ENCODE measurements around the gene EHD1.
"Not testable (repeated sequence)": the region's sequence is repeated elsewhere in the genome, so short reads cannot be mapped to it uniquely, and the experiment has no call there.

Gene EHD1

DNA sequence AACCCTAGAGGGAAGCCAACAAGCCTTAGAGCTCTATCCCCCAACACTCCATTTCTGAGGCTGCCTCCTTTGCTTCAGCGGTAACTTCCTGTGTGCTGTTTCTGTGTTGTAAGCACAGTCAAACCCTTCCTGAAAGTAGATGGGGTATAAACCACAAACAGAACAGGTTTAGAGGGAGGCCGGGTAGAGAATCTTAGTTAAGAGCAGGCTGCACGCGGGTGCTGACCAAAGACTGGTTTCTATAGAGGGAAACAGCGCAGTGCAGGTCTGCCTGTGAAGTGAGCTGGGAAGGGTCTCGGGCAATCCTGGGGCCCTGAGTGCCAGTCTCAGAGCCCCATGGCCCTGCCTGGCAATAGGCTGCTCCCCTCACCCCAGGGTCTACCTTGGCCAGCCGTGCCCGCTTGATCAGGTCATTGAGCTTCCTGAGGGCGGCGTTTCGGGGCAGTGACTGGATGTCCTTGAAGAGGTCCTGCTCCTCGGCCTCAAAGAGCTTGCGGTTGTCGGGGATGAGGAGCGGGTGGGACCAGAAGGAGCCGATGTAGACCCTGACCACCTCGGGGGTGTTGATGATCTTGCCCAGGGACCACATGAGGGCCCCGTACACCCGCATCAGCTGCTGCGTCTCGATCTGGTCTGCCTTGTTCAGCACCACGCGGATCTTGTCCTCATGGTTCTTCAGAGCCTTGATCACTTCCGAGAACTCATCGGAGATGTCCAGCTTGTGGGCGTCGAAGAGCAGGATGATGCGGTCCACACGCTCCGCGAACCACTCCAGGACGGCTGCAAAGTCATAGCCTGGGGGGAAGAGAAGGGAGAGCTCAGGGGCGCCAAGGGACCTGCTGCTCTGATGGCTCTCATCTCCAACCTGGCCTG lies 18.6 kb downstream of the EHD1 start:
- no peak for DNase-seq (ENCODE audit: low read depth in 2 of 2, low spot score in 1 of 2)

DNA sequence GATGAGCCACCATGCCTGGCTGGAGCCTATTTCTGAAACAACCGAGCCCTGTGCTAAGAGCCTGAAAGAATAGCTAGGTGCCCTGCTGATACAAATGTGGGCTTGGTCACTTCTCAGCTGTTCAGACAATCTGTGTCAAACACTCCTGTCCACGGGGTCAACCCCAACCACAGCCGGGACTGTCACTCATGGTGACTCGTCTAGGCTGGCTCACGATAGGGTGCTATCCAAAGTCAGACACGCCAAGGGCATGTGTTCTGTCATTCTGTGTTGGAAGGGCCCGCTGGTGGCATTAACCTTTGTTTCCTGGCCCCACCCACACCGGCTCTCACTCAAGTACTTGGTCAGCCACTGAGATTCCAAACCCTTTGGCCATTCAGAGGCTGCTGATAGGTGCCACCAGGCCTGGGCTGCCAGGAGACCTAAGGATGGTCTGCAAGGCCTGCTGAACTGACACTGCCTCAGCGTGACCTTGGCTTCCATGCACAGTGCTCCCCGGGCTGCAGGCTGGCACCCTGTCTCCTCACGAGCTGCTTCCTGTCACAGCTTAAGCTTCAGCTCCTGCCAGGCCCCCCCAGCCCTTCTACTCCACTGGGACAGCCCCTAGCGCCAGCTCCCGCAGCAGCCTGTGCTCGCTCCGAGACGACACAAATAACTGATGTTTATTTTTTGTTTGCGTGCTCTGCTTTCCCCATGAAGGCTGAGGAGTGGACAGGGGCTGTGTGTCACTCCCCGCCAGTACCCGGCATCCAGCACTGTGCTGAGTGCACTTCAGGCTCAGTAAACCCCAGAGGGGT lies 19.8 kb downstream of the EHD1 start:
- DNase-seq (ENCODE audit: low read depth in 2 of 2, low spot score in 1 of 2) = no peak

DNA sequence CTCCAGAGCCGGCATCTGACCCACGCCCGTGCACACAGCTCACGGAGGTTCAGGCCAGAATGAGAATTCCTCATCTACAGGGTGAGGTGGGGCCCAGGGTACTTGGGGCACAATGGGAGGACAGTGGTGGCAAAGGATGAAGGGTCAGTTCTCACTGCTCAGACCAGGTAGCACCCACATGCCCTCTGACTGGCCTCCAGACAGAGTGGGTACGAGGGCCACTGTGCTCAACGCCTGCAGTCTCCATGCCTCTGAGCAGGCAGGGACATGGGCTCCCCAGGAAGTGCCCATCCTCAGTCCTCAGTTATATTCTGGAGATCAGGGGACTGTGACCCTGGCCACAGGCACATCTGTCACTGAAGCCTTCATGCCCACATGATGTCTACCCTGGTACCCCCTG lies 20.9 kb downstream of the EHD1 start:
- no peak for DNase-seq (ENCODE audit: low read depth in 2 of 2, low spot score in 1 of 2)

DNA sequence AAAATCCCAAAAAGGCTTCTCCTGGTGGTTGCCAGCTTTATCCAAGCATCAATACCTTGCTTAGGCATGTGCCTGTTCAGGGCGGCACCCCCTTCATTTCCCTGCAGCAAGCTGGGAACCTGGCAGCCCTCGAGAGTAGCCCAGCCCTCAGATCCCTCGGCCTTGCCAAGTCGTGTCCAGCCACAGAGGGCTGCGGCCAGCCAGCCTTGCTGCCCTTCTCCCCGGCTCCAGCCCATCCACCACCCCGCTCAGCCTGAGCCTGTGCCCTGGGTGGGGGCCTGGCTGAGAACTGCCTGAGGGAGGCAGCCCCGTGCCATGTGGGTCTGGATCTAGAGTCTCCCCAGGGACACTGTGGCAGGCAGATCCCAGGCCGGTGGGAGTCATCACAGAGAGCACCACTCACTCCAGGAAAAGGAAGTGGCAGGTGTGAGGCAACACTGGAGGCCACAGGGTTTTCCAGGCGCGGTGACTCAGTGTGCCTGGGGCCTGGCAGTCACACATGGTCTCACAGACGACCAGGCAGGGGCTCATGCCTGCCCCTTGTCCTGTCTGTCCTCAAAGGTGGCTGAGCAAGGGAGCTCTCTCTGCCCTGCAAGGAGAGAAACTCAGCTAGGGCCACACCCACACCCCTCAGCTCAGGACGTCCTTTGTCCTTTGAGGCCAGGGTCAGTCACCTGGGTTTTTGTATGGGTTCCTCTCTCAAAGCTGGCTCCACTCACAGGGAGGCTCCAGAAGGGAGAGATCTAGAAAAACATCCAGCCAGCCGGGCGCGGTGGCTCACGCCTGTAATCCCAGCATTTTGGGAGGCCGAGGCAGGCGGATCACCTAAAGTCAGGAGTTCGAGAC lies 21.8 kb downstream of the EHD1 start:
- DNase-seq (ENCODE audit: low read depth in 2 of 2, low spot score in 1 of 2) = no peak

DNA sequence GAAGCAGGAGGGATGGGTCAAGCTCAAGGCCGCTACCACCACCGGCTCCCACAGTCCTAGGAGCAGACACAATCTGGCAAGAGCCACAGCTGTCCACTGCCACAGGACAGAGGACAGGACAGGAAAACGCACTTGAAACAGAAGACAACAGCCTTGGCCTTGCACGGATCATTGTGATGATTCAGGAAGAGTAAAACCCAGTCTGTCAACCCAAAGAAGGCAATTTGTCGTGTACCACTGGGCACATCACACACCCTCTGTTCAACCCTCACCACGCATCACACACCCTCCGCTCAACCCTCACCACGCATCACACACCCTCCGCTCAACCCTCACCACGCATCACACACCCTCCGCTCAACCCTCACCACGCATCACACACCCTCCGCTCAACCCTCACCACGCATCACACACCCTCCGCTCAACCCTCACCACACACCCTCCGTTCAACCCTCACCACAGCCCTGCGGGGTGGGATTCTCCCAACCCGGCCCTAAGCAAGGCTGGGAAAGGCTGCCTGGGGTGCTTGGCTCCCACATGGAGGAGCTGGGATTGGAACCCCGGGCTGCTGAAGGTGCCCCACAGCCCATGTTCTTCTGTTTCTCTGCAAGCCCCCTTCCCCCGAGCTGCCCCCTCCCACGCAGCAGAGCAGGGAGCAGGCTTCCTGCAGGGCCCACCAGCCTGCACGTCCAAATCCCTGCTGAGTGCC lies 22.7 kb downstream of the EHD1 start:
- DNase-seq (ENCODE audit: low read depth in 2 of 2, low spot score in 1 of 2) = no peak

DNA sequence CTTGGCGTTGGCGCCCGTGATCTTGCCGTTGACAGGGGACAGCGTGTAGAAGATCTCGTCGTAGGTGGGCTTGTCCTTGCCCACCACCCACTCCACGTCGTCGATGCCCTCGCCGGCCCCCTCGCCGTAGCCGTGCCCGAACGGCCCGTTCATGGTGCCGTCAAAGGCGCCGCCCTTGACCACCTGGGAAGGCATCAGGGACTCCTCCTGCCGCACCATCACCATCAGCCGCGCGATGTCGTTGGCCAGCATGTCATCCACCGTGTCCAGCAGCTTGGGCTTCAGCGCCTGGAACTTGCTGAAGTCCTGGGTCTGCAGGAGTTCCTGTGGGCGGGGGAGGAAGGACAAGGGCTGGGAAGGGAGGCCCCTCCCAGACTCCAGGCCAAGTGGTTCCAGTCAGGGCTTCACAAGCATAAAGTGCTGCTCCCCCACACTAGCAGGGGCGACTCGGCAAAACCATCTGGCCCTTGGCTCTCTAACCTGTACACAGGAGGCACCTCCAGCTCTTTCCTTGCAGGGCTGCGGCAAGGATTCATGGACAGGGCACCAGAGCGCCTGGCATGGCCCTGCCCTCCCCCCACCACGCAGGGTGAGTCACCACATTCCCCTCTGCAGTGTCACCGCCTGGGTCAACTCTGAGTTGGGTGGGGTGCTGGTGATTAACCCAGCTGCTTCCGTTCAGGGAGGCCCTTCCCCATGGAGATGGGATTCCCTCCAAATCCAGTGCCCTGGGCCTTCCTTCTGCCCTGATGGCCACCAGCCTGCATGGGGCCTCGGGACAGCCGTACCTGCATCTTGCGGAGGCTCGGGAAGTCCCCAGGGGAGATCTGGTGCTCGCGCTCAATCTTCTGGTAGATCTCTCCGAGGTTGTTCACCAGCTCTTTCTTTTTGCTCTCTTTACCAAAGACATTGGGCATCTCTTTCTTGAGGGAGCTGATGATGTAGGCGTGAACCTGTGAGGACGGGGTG lies 23.6 kb downstream of the EHD1 start:
- no peak for DNase-seq (ENCODE audit: low read depth in 2 of 2, low spot score in 1 of 2)

DNA sequence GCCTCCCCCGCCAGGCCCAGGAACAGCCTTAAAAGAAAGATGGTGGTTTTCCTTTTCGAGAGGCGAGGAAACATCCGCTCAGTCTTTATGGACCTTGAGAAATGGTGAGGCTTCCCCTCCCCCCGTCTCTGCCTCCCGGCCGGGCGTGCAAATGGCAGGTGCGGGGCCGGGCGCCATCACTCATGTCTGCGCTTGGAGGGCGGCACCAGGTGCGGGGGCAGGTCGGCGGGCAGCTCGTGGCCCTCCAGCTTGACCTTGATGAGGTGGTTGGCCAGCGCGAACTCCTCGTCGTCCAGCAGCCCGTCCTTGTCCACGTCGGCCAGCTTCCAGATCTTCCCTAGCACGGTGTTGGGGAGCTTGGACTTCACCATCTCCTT lies 24.3 kb downstream of the EHD1 start:
- DNase-seq (ENCODE audit: low read depth in 2 of 2, low spot score in 1 of 2) = no peak

DNA sequence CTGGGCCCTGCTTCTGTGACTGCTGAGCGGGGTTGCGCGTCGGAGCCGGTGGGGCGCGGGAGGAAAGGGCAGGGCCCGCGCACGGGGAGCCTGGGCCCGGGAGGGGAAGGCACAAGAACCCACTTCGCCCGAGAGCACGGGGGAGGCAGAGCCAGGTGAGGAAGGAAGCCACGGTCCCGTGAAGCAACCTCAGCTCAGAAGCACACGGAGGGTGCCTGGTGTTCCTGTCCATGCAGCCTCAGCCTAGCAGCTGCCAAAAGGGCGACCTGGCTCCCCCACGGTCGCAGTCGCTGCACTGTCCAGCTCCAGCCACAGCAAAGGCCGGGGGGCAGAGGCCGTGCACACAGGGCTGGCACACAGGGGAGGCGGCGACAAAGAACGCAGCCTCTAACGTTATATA lies 24.7 kb downstream of the EHD1 start:
- no peak for DNase-seq (ENCODE audit: low read depth in 2 of 2, low spot score in 1 of 2)

DNA sequence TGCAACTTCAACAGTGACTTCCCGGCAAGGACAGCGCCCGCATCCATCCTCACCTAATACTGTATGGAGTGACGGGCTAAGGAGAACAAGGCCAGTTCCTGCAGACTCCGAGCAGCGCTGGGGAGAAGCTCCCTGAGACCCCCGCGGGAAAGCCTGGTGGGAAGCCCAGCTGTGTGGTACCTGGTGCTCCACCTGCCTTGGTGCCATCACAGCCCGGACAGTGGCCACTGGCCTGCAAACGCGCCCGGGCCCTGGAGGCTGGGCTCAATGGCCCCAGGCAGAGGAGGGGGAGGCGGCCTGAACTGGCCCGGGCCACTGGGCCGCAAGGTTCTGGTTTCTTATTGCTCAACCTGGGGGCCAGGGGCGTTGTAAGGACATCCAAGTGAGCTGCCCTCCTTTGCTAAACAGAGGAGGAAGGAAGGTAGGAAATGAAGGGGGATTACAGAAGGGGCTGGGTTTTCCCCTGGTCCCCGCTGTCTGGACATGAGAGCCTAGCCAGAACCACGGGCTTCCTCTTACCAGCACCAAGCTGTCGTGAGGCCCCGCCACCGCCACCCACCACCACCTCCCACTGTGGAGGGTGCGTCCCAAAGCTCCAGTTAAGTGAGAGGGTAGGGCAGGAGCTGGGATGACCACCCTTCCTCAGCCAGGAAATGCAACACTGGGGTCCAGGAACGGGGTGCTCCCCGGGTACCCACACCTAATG lies 25.5 kb downstream of the EHD1 start:
- no peak for DNase-seq (ENCODE audit: low read depth in 2 of 2, low spot score in 1 of 2)

DNA sequence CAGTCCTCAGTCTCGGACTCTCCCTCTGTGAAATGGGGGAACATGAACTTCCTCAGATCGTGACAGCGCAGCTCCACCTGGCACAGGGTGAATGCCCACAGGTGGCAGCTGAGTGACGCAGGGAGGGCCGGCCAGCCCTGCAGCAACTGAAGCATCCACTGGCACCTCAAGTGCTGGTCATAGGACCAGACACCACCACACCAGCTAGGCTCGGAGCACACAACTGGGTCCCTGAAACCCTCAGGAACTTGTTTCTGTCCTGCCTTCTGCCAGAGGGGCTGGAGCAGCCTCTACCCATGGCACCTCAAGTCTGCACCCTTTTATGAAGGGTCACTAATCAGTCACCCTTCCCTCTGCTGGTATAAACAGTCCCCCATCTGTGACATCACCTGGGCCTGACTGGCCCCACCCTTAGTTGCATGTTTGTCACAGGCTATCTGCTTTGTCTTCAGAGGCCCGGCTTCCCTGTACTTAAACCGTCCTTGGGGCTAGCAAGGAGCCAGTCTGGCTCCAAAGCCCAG lies 26.5 kb downstream of the EHD1 start:
- DNase-seq (ENCODE audit: low read depth in 2 of 2, low spot score in 1 of 2) = no peak

DNA sequence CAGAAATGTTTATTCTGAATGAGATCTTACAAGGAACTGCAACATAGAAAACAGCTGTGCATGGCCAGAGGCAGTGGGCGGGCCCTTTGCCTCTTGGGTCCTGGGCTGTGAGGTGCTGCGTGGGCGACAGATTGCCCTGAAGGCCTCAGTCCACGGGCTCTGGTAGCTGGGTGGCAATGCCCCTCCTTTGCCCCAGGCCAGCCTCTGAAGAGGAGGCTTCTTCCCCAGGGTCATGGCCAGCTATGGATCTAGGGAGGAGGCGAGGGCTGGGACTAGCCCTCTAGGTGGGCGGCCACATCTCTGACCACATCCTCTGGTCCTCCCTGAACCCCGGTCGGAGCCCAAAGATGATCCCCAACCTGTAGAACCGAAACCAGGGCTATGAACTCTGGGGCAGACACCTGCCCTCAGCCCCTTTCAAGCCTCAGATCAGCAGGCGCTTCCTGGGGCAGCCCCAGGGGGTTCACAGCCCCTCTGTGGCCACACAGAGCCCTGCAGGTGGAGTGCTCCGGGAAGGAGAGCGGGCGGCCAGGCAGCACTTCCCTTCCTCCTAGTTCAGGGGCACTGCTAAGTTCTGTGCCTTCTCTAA lies 27.3 kb downstream of the EHD1 start:
- DNase-seq (ENCODE audit: low read depth in 2 of 2, low spot score in 1 of 2) = no peak

DNA sequence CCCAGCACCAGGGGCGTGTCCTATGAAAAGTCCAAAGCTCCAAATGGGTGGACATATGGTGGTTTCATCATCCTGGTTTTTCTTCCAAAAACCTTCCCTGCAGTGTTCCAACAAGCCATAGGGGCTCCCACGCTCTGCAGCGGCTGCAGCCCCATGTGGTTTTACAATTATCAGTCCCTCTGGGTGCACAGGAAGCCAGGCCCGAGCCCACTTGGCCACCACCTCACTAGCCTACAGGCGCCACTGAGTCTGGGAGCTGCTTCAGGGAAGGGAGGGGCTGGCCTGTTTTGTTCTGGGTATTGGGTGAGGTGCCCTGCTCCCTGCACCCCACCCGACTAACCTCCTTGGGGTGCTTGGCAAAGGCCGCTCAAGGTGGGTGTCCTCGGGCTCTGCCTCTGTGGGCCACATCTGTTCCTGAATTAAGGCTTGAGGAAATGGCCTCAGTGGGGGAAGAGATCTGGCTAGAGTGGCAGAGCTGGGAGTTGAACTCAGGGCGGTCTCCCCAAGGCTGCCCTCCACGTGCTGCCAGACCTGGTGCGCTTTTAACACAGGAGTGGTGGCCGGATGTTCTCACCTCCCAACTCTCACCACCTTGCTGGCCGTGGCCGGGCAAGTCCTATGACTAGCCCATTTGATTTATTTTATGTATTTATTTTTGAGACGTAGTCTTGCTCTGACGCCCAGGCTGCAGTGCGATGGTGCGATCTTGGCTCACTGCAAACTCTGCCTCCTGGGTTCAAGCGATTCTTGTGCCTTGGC lies 28.6 kb downstream of the EHD1 start:
- DNase-seq (ENCODE audit: low read depth in 2 of 2, low spot score in 1 of 2) = no peak

DNA sequence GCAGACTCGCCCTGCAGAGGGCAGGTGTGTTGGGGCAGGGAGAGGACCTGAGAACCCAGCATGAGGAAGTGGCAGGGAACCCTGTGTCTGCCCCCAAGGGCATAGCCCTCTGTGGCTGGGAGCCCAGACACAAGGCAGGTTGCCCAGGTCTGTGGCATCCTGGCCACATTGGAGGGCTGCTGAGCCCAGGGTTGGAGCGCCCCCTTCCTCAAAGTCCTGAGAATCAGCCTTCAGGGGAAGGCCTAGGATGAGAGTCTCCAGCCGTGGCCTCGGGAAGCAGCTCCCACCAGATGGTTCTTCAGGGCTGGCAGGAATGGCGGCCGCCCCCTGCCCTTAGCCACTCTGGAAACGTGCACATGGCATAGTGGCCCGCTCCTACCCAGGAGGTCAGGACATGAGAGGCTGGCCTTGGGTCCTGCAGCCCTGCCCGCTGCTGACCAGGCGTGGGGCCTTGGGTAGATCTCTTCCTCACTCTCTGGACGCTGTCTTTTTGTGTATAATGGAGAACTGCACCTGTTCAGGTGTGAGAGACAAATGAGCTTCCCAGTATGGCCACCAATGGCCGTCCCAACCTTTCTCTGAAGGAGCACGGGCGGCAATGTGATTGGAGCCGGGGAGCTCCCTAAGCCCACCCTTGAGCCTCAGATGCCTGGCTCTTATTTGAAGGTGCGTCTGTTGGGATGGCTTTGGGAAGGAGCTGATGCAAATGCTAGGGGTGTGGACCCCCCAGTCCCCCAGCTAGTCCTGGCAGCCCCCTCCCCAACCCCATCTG lies 29.4 kb downstream of the EHD1 start:
- DNase-seq (ENCODE audit: low read depth in 2 of 2, low spot score in 1 of 2) = no peak

DNA sequence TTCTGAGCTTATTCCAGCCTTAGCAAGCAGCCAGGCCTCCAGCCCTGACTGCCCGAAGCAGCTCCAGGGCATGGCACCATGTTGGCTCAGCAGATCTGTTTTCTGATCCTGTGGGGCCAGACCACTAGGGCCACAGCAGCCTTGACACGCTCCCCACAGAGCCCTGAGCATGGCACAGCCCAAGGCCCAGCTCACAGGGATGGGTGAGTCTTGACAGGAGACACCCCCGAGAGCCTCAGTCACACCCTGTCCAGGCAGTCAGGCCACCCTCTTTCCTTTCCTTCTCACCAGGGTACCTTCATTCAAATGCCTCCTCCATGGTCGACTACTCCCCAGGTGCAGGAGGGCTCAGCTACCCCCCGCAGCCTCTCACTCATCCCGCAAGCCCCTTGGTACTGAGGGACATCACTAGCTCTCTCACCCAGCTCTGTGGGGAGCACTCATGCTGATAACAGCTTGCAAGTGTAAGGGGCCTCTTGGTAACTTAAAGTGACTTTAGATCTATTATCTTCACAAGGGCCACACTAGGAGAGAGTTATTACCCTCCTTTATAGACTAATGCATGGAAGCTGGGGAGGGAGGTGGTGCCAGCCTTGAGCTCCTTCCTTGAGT lies 30.1 kb downstream of the EHD1 start:
- no peak for DNase-seq (ENCODE audit: low read depth in 2 of 2, low spot score in 1 of 2)

DNA sequence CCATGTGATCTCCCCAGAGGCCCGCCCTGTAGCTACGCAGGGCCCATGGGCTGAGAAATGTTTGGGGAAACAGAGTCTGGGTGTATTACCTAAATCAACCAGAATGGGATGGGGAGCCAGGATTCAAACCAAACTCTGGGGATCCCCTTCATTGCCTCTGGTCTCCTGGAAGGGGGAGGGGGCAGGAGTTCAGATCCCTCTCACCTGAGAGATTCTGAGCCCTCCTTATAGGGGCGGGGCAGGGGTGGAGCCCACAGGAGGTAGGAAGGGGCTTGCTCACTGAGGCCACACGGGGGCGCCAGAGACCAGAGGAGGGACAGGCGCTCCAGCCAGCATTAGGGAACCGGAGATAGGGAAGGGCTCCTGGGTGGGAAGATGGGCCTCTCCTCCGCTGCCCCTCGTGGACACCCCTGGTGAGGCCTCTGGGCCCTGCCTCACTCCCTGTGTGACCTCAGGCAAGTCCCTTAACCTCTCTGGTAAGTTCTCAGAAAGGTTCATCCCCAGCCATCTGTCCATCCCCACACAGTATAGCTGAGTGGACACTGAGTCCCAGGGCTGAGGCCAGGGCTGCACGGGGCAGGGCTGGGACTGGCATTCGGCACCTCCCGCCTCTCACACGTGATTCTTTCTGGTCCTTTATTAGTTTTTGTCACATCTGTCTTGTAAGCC lies 31.3 kb downstream of the EHD1 start:
- DNase-seq (ENCODE audit: low read depth in 2 of 2, low spot score in 1 of 2) = peak; percentile 82 to 89

DNA sequence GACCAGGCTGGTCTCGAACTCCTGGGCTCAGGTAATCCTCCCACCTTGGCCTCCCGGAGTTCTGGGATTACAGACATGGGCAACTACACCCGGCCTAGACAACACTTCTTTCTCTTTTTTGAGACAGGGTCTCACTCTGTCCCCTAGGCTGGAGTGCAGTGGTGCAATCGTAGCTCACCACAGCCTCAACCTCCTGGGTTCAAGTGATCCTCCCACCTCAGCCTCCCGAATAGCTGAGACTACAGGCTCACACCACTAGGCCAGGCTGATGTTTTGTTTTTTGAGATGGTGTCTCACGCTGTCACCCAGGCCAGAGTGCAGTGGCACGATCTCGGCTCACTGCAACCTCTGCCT lies 32.7 kb downstream of the EHD1 start:
- DNase-seq (ENCODE audit: low read depth in 2 of 2, low spot score in 1 of 2) = not testable (repeated sequence)
